Endothelial cell of umbilical vein (primary cell): ENCODE measurements around the gene GRPR. TPM values are rescaled to one million over a fixed set of nuclear protein-coding genes. Genes with fewer than 3 reads are reported as not detected.

Experiments used
- BruUV-seq: library from RNA; stranded (reverse); fragments of 400-500 nt; replicated peaks from 2 replicates; lab custom pipeline; 2021; lab: Mats Ljungman, UMichigan
- CTCF ChIA-PET: fragments of 300-600, 350-600 bp; sonication (Branson Sonifier 250); formaldehyde crosslinking; loops from one replicate; lab custom pipeline; 2021; ENCODE audit warnings: antibody characterized with exemption, inconsistent platforms; lab: Charles Lee
- POLR2A ChIA-PET: fragments of 300-600, 350-600 bp; sonication (Branson Sonifier 250); formaldehyde crosslinking; loops from one replicate; lab custom pipeline; 2021; ENCODE audit warnings: antibody characterized with exemption, inconsistent platforms; lab: Charles Lee
- DNase-seq: peaks from one replicate; pipeline ENCODE4 v3.0.0-alpha.2; 2011; ENCODE audit warnings: low read depth, low spot score
- FAIRE-seq: peaks from 2 replicates; lab custom pipeline; 2011; peaks lifted over from hg19 to GRCh38; lab: Jason Lieb, UNC
- H2AFZ ChIP-seq: 2 replicates; pipeline ENCODE4 v1.6.0; 2012; ENCODE audit warnings: low read depth, low read length, control low read depth, inconsistent platforms
- H3K27ac ChIP-seq: 2 replicates; pipeline ENCODE4 v1.5.1; 2011; ENCODE audit warnings: low read depth, mild to moderate bottlenecking, control low read depth, low read length, moderate library complexity; ENCODE audit not compliant: insufficient read depth
- H3K27me3 ChIP-seq, 2 experiments: 2 replicates each; pipeline versions ENCODE4 v1.6.0 to v1.6.1; 2011; ENCODE audit warnings: low read length in 2 of 2, mixed read lengths in 1 of 2; ENCODE audit not compliant: control insufficient read depth in 2 of 2, insufficient read depth in 2 of 2
- H3K36me3 ChIP-seq, 2 experiments: 2 replicates in 1 of 2; 3 replicates in 1 of 2; pipeline ENCODE4 v1.5.1; 2011; ENCODE audit warnings: low read length in 2 of 2, mild to moderate bottlenecking in 1 of 2, moderate library complexity in 1 of 2; ENCODE audit not compliant: control insufficient read depth in 2 of 2, insufficient read depth in 2 of 2; ENCODE audit errors: extremely low read depth in 1 of 2
- H3K4me1 ChIP-seq: 3 replicates; pipeline ENCODE4 v1.5.1; 2011; ENCODE audit warnings: mild to moderate bottlenecking, low read length; ENCODE audit not compliant: control insufficient read depth, insufficient read depth; ENCODE audit errors: extremely low read depth
- H3K4me2 ChIP-seq: 2 replicates; pipeline ENCODE4 v1.6.1; 2011; ENCODE audit warnings: low read length, control low read depth, mixed read lengths; ENCODE audit not compliant: insufficient read depth
- H3K4me3 ChIP-seq, 3 experiments: fragments of 200-600 bp in 1 of 3; sonication (generic), shearing (Covaris generic) in 1 of 3; replicated peaks in 1 of 3; 2 replicates each; pipeline ENCODE4 v1.5.1; 2011 to 2016; ENCODE audit warnings: control low read depth in 3 of 3, low read length in 3 of 3, mild to moderate bottlenecking in 2 of 3, inconsistent platforms in 1 of 3, low read depth in 1 of 3, moderate library complexity in 1 of 3; ENCODE audit not compliant: insufficient read depth in 1 of 3
- H3K79me2 ChIP-seq: 2 replicates; pipeline ENCODE4 v1.6.0; 2012; ENCODE audit warnings: low read length, inconsistent platforms; ENCODE audit not compliant: control insufficient read depth, insufficient read depth
- H3K9ac ChIP-seq: replicated peaks from 2 replicates; pipeline ENCODE3; 2011; ENCODE audit warnings: low read length, control low read depth; ENCODE audit not compliant: insufficient read depth; ENCODE audit errors: extremely low read depth
- H3K9me1 ChIP-seq: replicated peaks from 3 replicates; pipeline ENCODE4 v1.6.0; 2011; ENCODE audit warnings: mild to moderate bottlenecking, low read length; ENCODE audit not compliant: control insufficient read depth, insufficient read depth; ENCODE audit errors: extremely low read depth
- H3K9me3 ChIP-seq: replicated peaks from 2 replicates; pipeline ENCODE4 v1.5.1; 2012; ENCODE audit warnings: low read length, inconsistent platforms; ENCODE audit not compliant: control insufficient read depth, insufficient read depth
- H4K20me1 ChIP-seq: replicated peaks from 2 replicates; pipeline ENCODE3; 2011; ENCODE audit warnings: mild to moderate bottlenecking, low read length; ENCODE audit not compliant: control insufficient read depth, insufficient read depth; ENCODE audit errors: extremely low read depth
- EZH2 ChIP-seq: IDR thresholded peaks from 2 replicates; pipeline ENCODE4 v1.6.1; 2012; ENCODE audit warnings: borderline replicate concordance, low read depth, mild to moderate bottlenecking, moderate library complexity, low read length, inconsistent platforms; ENCODE audit not compliant: severe bottlenecking
- FOS ChIP-seq: IDR thresholded peaks from 2 replicates; pipeline ENCODE4 v1.6.1; 2011; ENCODE audit warnings: mild to moderate bottlenecking, low read length, moderate library complexity, borderline replicate concordance; ENCODE audit not compliant: insufficient read depth
- GATA2 ChIP-seq: IDR thresholded peaks from 2 replicates; pipeline ENCODE4 v1.7.0; 2011; ENCODE audit warnings: low read depth, mild to moderate bottlenecking, moderate library complexity, mixed read lengths, low read length; ENCODE audit not compliant: insufficient read length, insufficient read depth
- JUN ChIP-seq: IDR thresholded peaks from 2 replicates; pipeline ENCODE4 v1.6.1; 2011; ENCODE audit warnings: borderline replicate concordance, low read depth; ENCODE audit not compliant: insufficient read length, insufficient read depth
- MYC ChIP-seq: IDR thresholded peaks from one replicate; pipeline ENCODE4 v1.6.1; 2011; ENCODE audit warnings: mild to moderate bottlenecking, low read depth, low read length
- POLR2A ChIP-seq: IDR thresholded peaks from 2 replicates; pipeline ENCODE4 v1.6.1; 2012; ENCODE audit warnings: low read depth, mild to moderate bottlenecking, control low read depth, low read length
- POLR2AphosphoS5 ChIP-seq: IDR thresholded peaks from 2 replicates; pipeline ENCODE4 v1.6.1; 2012; ENCODE audit warnings: low read depth, mild to moderate bottlenecking, control low read depth, low read length, moderate library complexity; ENCODE audit not compliant: insufficient read depth
- dilution Hi-C: fragments of 300-500 bp; cut with MboI; formaldehyde crosslinking; loops from one replicate; pipeline ENCODE4 v1.15.0; 2019; ENCODE audit warnings: low sequenced_read_pairs; ENCODE audit not compliant: extremely low pct_ligation_motif_present
- intact Hi-C: fragments of 100-400 bp; cut with micrococcal nuclease; formaldehyde crosslinking; loops from one replicate; pipeline ENCODE4 v1.10.0; 2022
- polyA plus RNA-seq, 4 experiments: library from polyadenylated mRNA; depleted of rRNA in 3 of 4; stranded (reverse) in 3 of 4; unstranded in 1 of 4; fragments of >200 nt; gene quantifications; 2 replicates each; pipeline versions ENCODE4 v1.2.1 to v1.2.3, GENCODE V29; 2011 to 2012; ENCODE audit warnings: missing spikeins in 1 of 4
- total RNA-seq: library from RNA; stranded (reverse); gene quantifications from 2 replicates; pipeline ENCODE4 v1.2.3, GENCODE V29; 2021
- TF ChIP-seq, protein P1 (sequence below), 2 donors: IDR thresholded peaks; 1 replicate in 1 of 2; 2 replicates in 1 of 2; pipeline ENCODE4 v1.5.1; 2011; ENCODE audit warnings: low read length in 2 of 2, mild to moderate bottlenecking in 2 of 2, moderate library complexity in 2 of 2, control low read depth in 1 of 2, inconsistent platforms in 1 of 2, low read depth in 1 of 2; ENCODE audit not compliant: insufficient read depth in 1 of 2; ENCODE audit errors: extremely low read depth in 1 of 2
- TF ChIP-seq, protein P2 (sequence below): IDR thresholded peaks from 2 replicates; pipeline ENCODE4 v1.6.1; 2011; ENCODE audit not compliant: insufficient read depth, insufficient read length

The GRPR gene
- total and polyA plus RNA-seq, 2 donors (not counting 3 experiments of a cell fraction or from before 2014, with no cell fraction given) = 0.11 TPM; not detected in 1

DNA sequence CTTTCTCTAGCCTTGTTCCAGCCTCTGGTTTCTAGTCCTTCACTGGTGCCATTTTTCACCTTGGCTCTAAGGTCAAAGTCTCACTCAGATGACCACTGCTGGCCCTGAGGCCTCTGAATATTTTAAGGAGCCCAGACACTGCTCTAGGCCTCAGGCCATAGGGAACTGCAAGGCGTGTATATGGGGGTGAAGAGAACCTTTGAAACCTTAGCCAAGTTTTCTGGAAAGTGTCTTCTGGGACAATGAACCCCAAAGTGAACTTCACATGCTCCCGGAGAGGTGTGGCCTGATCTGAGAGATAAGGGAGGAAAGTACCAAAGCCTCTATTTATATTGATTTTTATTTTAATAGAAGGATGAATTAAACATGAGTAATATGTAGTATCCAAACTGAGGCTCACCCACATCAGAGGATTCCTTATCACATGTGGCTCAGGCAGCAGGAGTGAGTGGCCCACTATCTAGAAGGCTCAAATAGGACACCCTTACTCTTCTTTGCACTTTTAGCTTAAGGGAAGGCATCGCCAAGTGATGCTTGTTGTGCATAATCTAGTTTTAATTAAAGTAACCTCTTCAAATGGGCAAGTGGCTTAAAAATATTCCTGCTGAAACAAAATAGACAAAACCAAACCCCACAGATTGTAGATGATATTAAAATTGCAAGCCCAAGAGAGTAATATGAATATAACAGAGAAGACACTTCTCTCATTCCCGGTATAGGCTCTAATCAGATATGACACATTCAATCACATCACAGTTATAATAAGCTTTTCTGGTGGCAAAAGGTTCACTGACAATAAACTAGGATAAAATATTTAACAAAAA, 18.3 kb downstream of the GRPR start:
- POLR2A ChIA-PET = no interaction called here
- dilution Hi-C loops = no loop called here
- no peaks in the 10 kb centered on the region for H3K36me3 ChIP-seq

More for the DNA sequence above, 18.3 kb downstream of the GRPR start:
- no peaks in the 10 kb centered on the region for H3K4me1 ChIP-seq
- TF ChIP-seq, protein P1, sequence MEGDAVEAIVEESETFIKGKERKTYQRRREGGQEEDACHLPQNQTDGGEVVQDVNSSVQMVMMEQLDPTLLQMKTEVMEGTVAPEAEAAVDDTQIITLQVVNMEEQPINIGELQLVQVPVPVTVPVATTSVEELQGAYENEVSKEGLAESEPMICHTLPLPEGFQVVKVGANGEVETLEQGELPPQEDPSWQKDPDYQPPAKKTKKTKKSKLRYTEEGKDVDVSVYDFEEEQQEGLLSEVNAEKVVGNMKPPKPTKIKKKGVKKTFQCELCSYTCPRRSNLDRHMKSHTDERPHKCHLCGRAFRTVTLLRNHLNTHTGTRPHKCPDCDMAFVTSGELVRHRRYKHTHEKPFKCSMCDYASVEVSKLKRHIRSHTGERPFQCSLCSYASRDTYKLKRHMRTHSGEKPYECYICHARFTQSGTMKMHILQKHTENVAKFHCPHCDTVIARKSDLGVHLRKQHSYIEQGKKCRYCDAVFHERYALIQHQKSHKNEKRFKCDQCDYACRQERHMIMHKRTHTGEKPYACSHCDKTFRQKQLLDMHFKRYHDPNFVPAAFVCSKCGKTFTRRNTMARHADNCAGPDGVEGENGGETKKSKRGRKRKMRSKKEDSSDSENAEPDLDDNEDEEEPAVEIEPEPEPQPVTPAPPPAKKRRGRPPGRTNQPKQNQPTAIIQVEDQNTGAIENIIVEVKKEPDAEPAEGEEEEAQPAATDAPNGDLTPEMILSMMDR (IDR thresholded peaks at IDR 0.05; ENCODE audit: extremely low read depth in 1 of 2, insufficient read depth in 1 of 2, low read depth in 1 of 2, low read length in 2 of 2) = no peak
- no peak for TF ChIP-seq JUN
- TF ChIP-seq POLR2AphosphoS5 = no peak
- TF ChIP-seq EZH2 = no peak
- no peak for TF ChIP-seq MYC
- no peak for TF ChIP-seq GATA2
- no peak for TF ChIP-seq FOS
- TF ChIP-seq, protein P2, sequence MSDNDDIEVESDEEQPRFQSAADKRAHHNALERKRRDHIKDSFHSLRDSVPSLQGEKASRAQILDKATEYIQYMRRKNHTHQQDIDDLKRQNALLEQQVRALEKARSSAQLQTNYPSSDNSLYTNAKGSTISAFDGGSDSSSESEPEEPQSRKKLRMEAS = no peak
- no peak for TF ChIP-seq POLR2A
- no peak overlapping the region for H3K4me2 ChIP-seq
- CTCF ChIA-PET = interaction anchor here (1.4 to 1.5 kb wide), 2 partner anchors 211 to 523 kb away, joined by 3 read pairs; no protein-coding TSS in a partner anchor
- FAIRE-seq (no peak), DNase-seq (no peak)
- no peaks in the 10 kb centered on the region for H3K27me3 ChIP-seq
- no peaks in the 10 kb centered on the region for H4K20me1 ChIP-seq
- BruUV-seq = no TSS peak
- no peak overlapping the region for H3K9ac ChIP-seq
- no peak overlapping the region for H3K27ac ChIP-seq
- H2AFZ ChIP-seq = no peak overlapping the region
- intact Hi-C loops = loop anchor here (5.0 kb wide), 1 partner anchor 36 kb away; no protein-coding TSS in a partner anchor
- no peaks in the 10 kb centered on the region for H3K9me1 ChIP-seq
- no peaks in the 10 kb centered on the region for H3K79me2 ChIP-seq
- no peaks in the 10 kb centered on the region for H3K9me3 ChIP-seq
- H3K4me3 ChIP-seq = no peak overlapping the region
